ENCODE data around the gene PIGU. TPM values are rescaled to one million over a fixed set of nuclear protein-coding genes. Genes with fewer than 3 reads are reported as not detected.
A peak's percentile ranks its signal among the peaks of the same experiment; 100 is the strongest.

PIGU gene
- total RNA-seq, 4 donors from 2014 or later = 12.8 to 14.1 (median 13.7) TPM

- Histone ChIP-seq H3K36me3 (peaks cover 0 to 63% of the 10 kb centered on the region in 2 donors), H3K9me3 (no peaks in the 10 kb centered on the region), H3K4me3 (no peak overlapping the region), H3K27ac (peak overlapping the region in 1 of 4 donors; percentile 44), H3K27me3 (no peaks in the 10 kb centered on the region), H3K4me1 (peaks cover 34 to 40% of the 10 kb centered on the region in 2 donors)
- ATAC-seq (no peak), DNase-seq (no peak)
- intact Hi-C loops (cut with DNase I; ENCODE audit: low total_unique reads) (no loop called here), in situ Hi-C loops (cut with MboI; ENCODE audit: low sequenced_read_pairs in 4 of 4) (loop anchor here in 1 of 4 donors (25.0 kb wide), 1 partner anchor 182 kb away; the partner anchor contains the start of gene TP53INP2)
- TF ChIP-seq POLR2A (IDR thresholded peaks at IDR 0.05) (no peak), CTCF (IDR thresholded peaks at IDR 0.05 in 4 of 5, conservative IDR thresholded peaks at IDR 0.05 in 1 of 5) (no peak)
These were observed 146.6 kb downstream of the PIGU start for GRCh38 chr20:34530342-34530741.

GRCh38 chr20:34529742-34530141 lies 147.2 kb downstream of the PIGU start:
- intact Hi-C loops (cut with DNase I; ENCODE audit: low total_unique reads) = loop anchor here (5.0 kb wide), 1 partner anchor 167 kb away; the partner anchor contains the start of gene ITCH
- in situ Hi-C loops (cut with MboI; ENCODE audit: low sequenced_read_pairs in 4 of 4) = loop anchor here in 1 of 4 donors (25.0 kb wide), 1 partner anchor 183 kb away; the partner anchor contains the start of gene TP53INP2
- TF ChIP-seq POLR2A (IDR thresholded peaks at IDR 0.05) (no peak), CTCF (IDR thresholded peaks at IDR 0.05 in 4 of 5, conservative IDR thresholded peaks at IDR 0.05 in 1 of 5) (no peak)

GRCh38 chr20:34528921-34529297 lies 148.0 kb downstream of the PIGU start:
- ATAC-seq (peak in 1 of 2 donors; percentile 51), DNase-seq (peak; percentile 44 to 57)
- in situ Hi-C loops (cut with MboI; ENCODE audit: low sequenced_read_pairs in 4 of 4) = loop anchor here in 1 of 4 donors (25.0 kb wide), 1 partner anchor 183 kb away; the partner anchor contains the start of gene TP53INP2
- peak in 2 of 5 experiments; percentile 11 to 23 for TF ChIP-seq CTCF (IDR thresholded peaks at IDR 0.05 in 4 of 5, conservative IDR thresholded peaks at IDR 0.05 in 1 of 5)
- no peak for TF ChIP-seq POLR2A (IDR thresholded peaks at IDR 0.05)
- no peaks in the 10 kb centered on the region for H3K27me3 ChIP-seq
- intact Hi-C loops (cut with DNase I; ENCODE audit: low total_unique reads) = loop anchor here (5.0 kb wide), 1 partner anchor 167 kb away; the partner anchor contains the start of gene ITCH
- no peak overlapping the region for H3K4me3 ChIP-seq
- H3K4me1 ChIP-seq = peaks cover 48 to 53% of the 10 kb centered on the region in 2 donors
- peak overlapping the region in 3 of 4 donors; percentile 44 to 68 (median 61) for H3K27ac ChIP-seq
- H3K9me3 ChIP-seq = no peaks in the 10 kb centered on the region
- H3K36me3 ChIP-seq = peaks cover 0 to 50% of the 10 kb centered on the region in 2 donors

More at GRCh38 chr20:34529742-34530141, 147.2 kb downstream of the PIGU start:
- H3K4me1 ChIP-seq = peaks cover 40 to 46% of the 10 kb centered on the region in 2 donors
- H3K9me3 ChIP-seq = no peaks in the 10 kb centered on the region
- no peak overlapping the region for H3K4me3 ChIP-seq
- no peaks in the 10 kb centered on the region for H3K27me3 ChIP-seq
- H3K27ac ChIP-seq = peak overlapping the region in 1 of 4 donors; percentile 44
- ATAC-seq (no peak), DNase-seq (no peak)
- H3K36me3 ChIP-seq = peaks cover 0 to 57% of the 10 kb centered on the region in 2 donors

- peaks cover 0 to 33% of the 10 kb centered on the region in 2 donors for H3K36me3 ChIP-seq
- in situ Hi-C loops (cut with MboI; ENCODE audit: low sequenced_read_pairs in 4 of 4) = loop anchor here in 1 of 4 donors (25.0 kb wide), 1 partner anchor 185 kb away; the partner anchor contains the start of gene TP53INP2
- no peak for ATAC-seq
These were observed 149.9 kb downstream of the PIGU start for GRCh38 chr20:34527016-34527415.

More at GRCh38 chr20:34527016-34527415, 149.9 kb downstream of the PIGU start:
- Histone ChIP-seq H3K4me1 (peaks cover 53 to 63% of the 10 kb centered on the region in 2 donors), H3K4me3 (no peak overlapping the region), H3K9me3 (no peaks in the 10 kb centered on the region), H3K27ac (peak overlapping the region; percentile 78 to 87 (median 79)), H3K27me3 (no peaks in the 10 kb centered on the region)
- TF ChIP-seq POLR2A (IDR thresholded peaks at IDR 0.05) (no peak), CTCF (IDR thresholded peaks at IDR 0.05 in 4 of 5, conservative IDR thresholded peaks at IDR 0.05 in 1 of 5) (no peak)
- no peak for DNase-seq
- intact Hi-C loops (cut with DNase I; ENCODE audit: low total_unique reads) = loop anchor here (5.0 kb wide), 1 partner anchor 165 kb away; the partner anchor contains the start of gene ITCH

Data from gastrocnemius medialis (tissue), 4 donors.